Progenitor cell of endocrine pancreas (in vitro differentiated cells): Measurements from ENCODE around the gene SQOR. TPM values are rescaled to one million over a fixed set of nuclear protein-coding genes. Genes with fewer than 3 reads are reported as not detected.

Source experiments
- DNase-seq: peaks from one replicate; pipeline ENCODE4 v3.0.0; 2021; ENCODE audit warnings: low spot score; ENCODE audit not compliant: unreplicated experiment
- H3K27ac Mint-ChIP-seq: 2 replicates; pipeline ENCODE4 v1.8.0; 2021; ENCODE audit warnings: mild to moderate bottlenecking, moderate library complexity, mixed read lengths
- H3K27me3 Mint-ChIP-seq: 2 replicates; pipeline ENCODE4 v1.8.0; 2021; ENCODE audit warnings: mixed read lengths
- H3K36me3 Mint-ChIP-seq: 2 replicates; pipeline ENCODE4 v1.8.0; 2022; ENCODE audit warnings: mixed read lengths; ENCODE audit not compliant: insufficient read depth
- H3K4me1 Mint-ChIP-seq: 2 replicates; pipeline ENCODE4 v1.8.0; 2021; ENCODE audit warnings: low read depth, mixed read lengths
- H3K4me3 Mint-ChIP-seq: 2 replicates; pipeline ENCODE4 v1.8.0; 2021; ENCODE audit warnings: low read depth, mild to moderate bottlenecking, moderate library complexity, mixed read lengths
- H3K9me3 Mint-ChIP-seq: 2 replicates; pipeline ENCODE4 v1.8.0; 2021; ENCODE audit warnings: low read depth, mixed read lengths
- total RNA-seq: library from RNA; stranded (reverse); gene quantifications from 2 replicates; pipeline ENCODE4 v1.2.1, GENCODE V29; 2021
- TF ChIP-seq, protein P1 (sequence below): fragments of 200-600 bp; sonication (generic); IDR thresholded peaks from one replicate; pipeline ENCODE4 v1.5.0; 2021; ENCODE audit warnings: antibody characterized with exemption, mild to moderate bottlenecking; ENCODE audit not compliant: unreplicated experiment

The SQOR gene
- total RNA-seq, 1 donor from 2014 or later, result 39.3 TPM

DNA sequence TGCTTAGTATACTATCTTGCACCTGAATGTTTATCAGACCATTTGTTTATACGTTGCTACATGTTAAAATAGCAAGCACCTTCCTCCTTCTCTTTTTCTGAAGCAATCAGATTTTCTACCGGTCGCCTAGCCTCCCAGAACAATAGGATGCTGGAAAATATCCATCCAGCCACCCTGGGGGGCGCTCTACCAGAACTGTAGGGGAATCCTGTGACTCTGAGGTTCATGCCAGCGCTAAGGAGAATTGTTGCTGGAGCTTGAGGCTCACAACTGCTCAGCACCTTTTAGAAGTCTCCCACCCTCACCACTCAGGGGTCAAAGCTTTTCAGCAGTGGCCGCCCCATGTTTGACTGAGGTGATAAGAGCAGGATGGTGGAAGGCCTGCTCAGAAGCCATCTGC is 27.5 kb downstream of the SQOR start:
- Mint-ChIP-seq H3K27ac (peak overlapping the region; percentile 66), H3K9me3 (no peaks in the 10 kb centered on the region)
- no peak for DNase-seq

DNA sequence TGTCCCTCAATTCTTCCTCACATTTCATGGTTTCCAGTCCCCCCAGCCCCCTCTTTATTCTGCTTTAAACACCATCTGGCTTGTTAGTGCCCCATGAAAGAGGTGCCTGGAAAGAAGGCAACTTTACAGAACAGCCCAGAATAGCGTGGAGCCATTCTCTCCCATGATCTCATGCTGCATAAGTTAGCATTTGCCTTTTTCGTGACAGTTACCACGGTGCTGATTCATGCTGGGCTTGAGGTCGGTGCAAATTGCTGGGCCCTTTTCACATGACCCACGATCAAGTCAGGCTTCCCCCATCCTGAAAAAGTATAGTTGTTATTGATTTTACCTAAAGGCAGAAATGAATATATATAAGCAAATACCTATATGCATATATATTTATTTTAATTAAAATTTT is 29.6 kb downstream of the SQOR start:
- no peak for DNase-seq
- TF ChIP-seq, protein P1, sequence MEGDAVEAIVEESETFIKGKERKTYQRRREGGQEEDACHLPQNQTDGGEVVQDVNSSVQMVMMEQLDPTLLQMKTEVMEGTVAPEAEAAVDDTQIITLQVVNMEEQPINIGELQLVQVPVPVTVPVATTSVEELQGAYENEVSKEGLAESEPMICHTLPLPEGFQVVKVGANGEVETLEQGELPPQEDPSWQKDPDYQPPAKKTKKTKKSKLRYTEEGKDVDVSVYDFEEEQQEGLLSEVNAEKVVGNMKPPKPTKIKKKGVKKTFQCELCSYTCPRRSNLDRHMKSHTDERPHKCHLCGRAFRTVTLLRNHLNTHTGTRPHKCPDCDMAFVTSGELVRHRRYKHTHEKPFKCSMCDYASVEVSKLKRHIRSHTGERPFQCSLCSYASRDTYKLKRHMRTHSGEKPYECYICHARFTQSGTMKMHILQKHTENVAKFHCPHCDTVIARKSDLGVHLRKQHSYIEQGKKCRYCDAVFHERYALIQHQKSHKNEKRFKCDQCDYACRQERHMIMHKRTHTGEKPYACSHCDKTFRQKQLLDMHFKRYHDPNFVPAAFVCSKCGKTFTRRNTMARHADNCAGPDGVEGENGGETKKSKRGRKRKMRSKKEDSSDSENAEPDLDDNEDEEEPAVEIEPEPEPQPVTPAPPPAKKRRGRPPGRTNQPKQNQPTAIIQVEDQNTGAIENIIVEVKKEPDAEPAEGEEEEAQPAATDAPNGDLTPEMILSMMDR, result no peak
- H3K9me3 Mint-ChIP-seq, result no peaks in the 10 kb centered on the region

More for the DNA sequence above, 27.5 kb downstream of the SQOR start:
- Mint-ChIP-seq H3K4me1 (peaks cover 25% of the 10 kb centered on the region), H3K36me3 (peaks cover 15% of the 10 kb centered on the region), H3K27me3 (peaks cover 3% of the 10 kb centered on the region), H3K4me3 (no peak overlapping the region)
- TF ChIP-seq, protein P1, result peak; percentile 39

DNA sequence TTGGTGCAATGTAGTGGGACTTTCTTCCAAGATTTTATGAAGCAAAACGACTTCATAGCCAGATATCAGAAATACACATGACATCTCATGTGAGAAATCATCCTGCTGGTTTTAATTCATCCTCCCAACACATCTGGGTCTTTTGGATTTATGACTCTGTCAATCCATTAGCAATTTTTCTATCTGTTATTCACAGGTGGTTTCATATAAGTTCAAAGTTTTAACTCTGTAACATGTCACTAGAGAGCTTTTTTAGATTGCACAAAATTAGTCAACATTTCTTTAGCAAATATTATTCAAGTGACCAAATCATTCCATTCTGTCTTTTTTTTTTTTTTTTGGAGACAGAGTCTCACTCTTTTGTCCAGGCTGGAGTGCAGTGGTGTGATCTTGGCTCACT is 30.4 kb downstream of the SQOR start:
- Mint-ChIP-seq H3K4me1 (peaks cover 9% of the 10 kb centered on the region), H3K4me3 (no peak overlapping the region), H3K27ac (no peak overlapping the region), H3K27me3 (peaks cover 3% of the 10 kb centered on the region), H3K36me3 (peaks cover 15% of the 10 kb centered on the region), H3K9me3 (no peaks in the 10 kb centered on the region)
- no peak for DNase-seq
- TF ChIP-seq, protein P1, result no peak

More for the DNA sequence above, 29.6 kb downstream of the SQOR start:
- H3K4me1 Mint-ChIP-seq, result peaks cover 14% of the 10 kb centered on the region
- no peak overlapping the region for H3K4me3 Mint-ChIP-seq
- peaks cover 15% of the 10 kb centered on the region for H3K36me3 Mint-ChIP-seq
- H3K27me3 Mint-ChIP-seq, result peaks cover 3% of the 10 kb centered on the region
- H3K27ac Mint-ChIP-seq, result no peak overlapping the region

DNA sequence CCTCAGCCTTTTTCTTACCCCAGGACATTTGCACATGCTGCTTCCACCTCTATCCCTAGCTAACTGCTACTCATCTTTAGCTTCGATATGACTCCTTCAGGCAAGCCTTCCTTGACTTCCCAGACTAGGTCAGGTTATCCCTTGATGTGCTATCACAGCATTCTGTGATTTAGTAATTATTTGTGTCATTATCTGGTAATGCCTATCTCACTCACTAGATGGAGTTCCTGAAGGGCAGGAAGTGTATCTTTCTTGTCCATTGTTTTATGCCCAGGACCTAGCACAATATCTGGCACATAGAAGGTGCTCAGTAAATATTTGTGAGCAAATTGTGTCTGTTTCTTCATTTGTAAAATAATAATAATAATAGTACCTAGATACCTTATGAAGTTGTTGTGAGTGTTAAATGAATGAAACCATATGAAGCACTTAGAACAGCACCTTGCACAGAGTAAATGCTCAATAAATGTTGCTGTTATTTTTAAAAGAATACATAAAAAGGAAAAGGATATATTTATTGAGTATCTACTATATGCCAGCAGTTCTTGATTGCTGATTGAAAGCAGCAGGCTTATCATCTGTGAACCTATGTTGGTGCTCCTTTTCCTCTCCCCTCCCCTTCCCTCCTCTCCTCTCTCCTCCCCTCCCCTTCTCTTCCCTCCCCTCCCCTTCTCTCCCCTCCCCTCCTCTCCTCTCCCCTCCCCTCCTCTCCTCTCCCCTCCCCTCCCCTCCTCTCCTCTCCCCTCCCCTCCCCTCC is 31.5 kb downstream of the SQOR start:
- Mint-ChIP-seq H3K4me3 (no peak overlapping the region), H3K9me3 (no peaks in the 10 kb centered on the region), H3K36me3 (peaks cover 16% of the 10 kb centered on the region), H3K4me1 (peaks cover 5% of the 10 kb centered on the region), H3K27ac (no peak overlapping the region), H3K27me3 (peaks cover 3% of the 10 kb centered on the region)
- TF ChIP-seq, protein P1, result no peak
- no peak for DNase-seq

DNA sequence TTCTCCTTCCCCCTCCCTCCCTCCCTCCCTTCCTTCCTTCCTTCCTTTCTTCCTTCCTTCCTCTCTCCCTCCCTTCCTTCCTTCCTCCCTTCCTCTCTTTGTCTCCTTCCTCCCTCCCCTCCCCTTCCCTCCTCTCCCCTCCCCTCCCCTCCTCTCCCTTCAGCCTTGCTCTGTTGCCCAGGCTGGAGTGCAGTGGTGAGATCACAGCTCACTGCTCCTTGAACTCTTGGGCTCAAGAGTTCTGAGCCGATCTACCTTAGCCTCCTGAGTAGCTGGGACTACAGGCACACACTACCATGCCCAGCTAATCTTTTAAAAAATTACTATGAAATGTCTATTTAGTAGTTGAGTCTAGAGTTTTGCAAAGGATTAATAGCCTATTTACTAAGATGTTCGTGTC is 32.2 kb downstream of the SQOR start:
- peaks cover 3% of the 10 kb centered on the region for H3K27me3 Mint-ChIP-seq
- TF ChIP-seq, protein P1, result no peak
- DNase-seq, result no peak
- H3K36me3 Mint-ChIP-seq, result peaks cover 18% of the 10 kb centered on the region
- H3K4me3 Mint-ChIP-seq, result no peak overlapping the region
- no peak overlapping the region for H3K27ac Mint-ChIP-seq
- no peaks in the 10 kb centered on the region for H3K9me3 Mint-ChIP-seq
- H3K4me1 Mint-ChIP-seq, result peaks cover 4% of the 10 kb centered on the region
